Measurements from ENCODE around the gene MSLN. TPM values are rescaled to one million over a fixed set of nuclear protein-coding genes. Genes with fewer than 3 reads are reported as not detected.
A peak's percentile ranks its signal among the peaks of the same experiment; 100 is the strongest.

Gene MSLN
- total and polyA plus RNA-seq, 2 of the 13 experiments (the other 11 are each of a cell fraction or from before 2014, with no cell fraction given), result 2.0 to 2.3 TPM

DNA sequence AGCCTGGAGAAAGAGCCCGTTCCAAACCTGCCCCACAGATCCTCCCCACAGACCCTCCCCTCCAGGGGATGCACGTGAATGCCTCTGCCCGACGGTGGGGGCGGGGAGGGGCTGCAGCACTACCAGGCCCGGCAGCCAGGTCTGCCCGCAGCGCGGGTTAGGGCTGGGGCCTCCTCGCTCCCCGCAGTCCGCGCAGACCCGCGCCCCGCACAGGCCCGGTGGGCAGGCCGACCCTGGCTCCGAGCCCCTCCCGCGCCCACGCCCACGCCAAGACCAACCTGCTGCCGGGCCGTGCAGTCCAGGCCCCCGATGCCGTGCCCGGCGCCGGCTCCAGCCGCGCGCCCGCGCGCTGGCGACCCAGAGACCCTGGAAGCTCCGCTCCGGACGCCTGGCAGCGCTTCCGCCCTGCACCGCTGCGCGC, 27.5 kb downstream of the MSLN start, which contains the start of gene RPUSD1 (continued):
- TF ChIP-seq KDM2A (CRISPR knock-in tag; IDR thresholded peaks at IDR 0.05; ENCODE audit: borderline replicate concordance, low read depth) (no peak), ZC3H13 (CRISPR knock-in tag; IDR thresholded peaks at IDR 0.05) (0 out of 2 replicates have a peak, but pooled peaks have one; percentile 30), ZFY (CRISPR knock-in tag; IDR thresholded peaks at IDR 0.05) (peak; percentile 92), KMT2A (CRISPR knock-in tag; IDR thresholded peaks at IDR 0.05) (no peak), SALL2 (CRISPR knock-in tag; IDR thresholded peaks at IDR 0.05) (no peak), SPEN (CRISPR knock-in tag; IDR thresholded peaks at IDR 0.05; ENCODE audit: low read depth) (peak; percentile 38; the same call in 1 of the 2 replicates), SAP130 (CRISPR knock-in tag; IDR thresholded peaks at IDR 0.05; ENCODE audit: low read depth) (peak; percentile 7; the same call in 1 of the 2 replicates), SMAD3 (CRISPR knock-in tag; IDR thresholded peaks at IDR 0.05) (no peak), TMF1 (CRISPR knock-in tag; IDR thresholded peaks at IDR 0.05; ENCODE audit: low read depth) (peak; percentile 38; the same call in 1 of the 2 replicates), POLR2A (IDR thresholded peaks at IDR 0.05; ENCODE audit: insufficient read depth in 1 of 2, low read depth in 2 of 2, low read length in 2 of 2) (peak in 1 of 2 experiments; percentile 63; a peak in 1 of 4 replicates), ZNF44 (CRISPR knock-in tag; IDR thresholded peaks at IDR 0.05) (no peak), SIN3A (IDR thresholded peaks at IDR 0.05; ENCODE audit: borderline replicate concordance, low read depth, low read length) (peak; percentile 17; the same call in 1 of the 2 replicates), PTBP1 (IDR thresholded peaks at IDR 0.05; ENCODE audit: low read depth, low read length, poor library complexity, severe bottlenecking) (no peak), POGZ (CRISPR knock-in tag; IDR thresholded peaks at IDR 0.05) (no peak), RFXAP (CRISPR knock-in tag; IDR thresholded peaks at IDR 0.05; ENCODE audit: borderline replicate concordance) (no peak), ZNF224 (CRISPR knock-in tag; IDR thresholded peaks at IDR 0.05) (no peak), ZFX (CRISPR knock-in tag; IDR thresholded peaks at IDR 0.05; ENCODE audit: low read depth) (peak; percentile 83), RFX5 (IDR thresholded peaks at IDR 0.05; ENCODE audit: low read depth, low read length) (no peak), ZNF768 (CRISPR knock-in tag; IDR thresholded peaks at IDR 0.05) (0 out of 2 replicates have a peak, but pooled peaks have one; percentile 9), POLR2AphosphoS2 (IDR thresholded peaks at IDR 0.05; ENCODE audit: low read depth, low read length) (no peak), TAF1 (CRISPR knock-in tag; IDR thresholded peaks at IDR 0.05) (peak; percentile 37; the same call in 1 of the 2 replicates)
- TF ChIP-seq, protein P1, sequence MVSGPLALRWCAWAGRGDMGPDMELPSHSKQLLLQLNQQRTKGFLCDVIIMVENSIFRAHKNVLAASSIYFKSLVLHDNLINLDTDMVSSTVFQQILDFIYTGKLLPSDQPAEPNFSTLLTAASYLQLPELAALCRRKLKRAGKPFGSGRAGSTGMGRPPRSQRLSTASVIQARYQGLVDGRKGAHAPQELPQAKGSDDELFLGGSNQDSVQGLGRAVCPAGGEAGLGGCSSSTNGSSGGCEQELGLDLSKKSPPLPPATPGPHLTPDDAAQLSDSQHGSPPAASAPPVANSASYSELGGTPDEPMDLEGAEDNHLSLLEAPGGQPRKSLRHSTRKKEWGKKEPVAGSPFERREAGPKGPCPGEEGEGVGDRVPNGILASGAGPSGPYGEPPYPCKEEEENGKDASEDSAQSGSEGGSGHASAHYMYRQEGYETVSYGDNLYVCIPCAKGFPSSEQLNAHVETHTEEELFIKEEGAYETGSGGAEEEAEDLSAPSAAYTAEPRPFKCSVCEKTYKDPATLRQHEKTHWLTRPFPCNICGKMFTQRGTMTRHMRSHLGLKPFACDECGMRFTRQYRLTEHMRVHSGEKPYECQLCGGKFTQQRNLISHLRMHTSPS (CRISPR knock-in tag; IDR thresholded peaks at IDR 0.05; ENCODE audit: low read depth), result no peak
- TF ChIP-seq, protein P2, sequence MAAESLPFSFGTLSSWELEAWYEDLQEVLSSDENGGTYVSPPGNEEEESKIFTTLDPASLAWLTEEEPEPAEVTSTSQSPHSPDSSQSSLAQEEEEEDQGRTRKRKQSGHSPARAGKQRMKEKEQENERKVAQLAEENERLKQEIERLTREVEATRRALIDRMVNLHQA (CRISPR knock-in tag; IDR thresholded peaks at IDR 0.05), result no peak

Measured in HepG2 (cell line).